ENCODE data around the gene SUGCT.

Gene SUGCT

DNA sequence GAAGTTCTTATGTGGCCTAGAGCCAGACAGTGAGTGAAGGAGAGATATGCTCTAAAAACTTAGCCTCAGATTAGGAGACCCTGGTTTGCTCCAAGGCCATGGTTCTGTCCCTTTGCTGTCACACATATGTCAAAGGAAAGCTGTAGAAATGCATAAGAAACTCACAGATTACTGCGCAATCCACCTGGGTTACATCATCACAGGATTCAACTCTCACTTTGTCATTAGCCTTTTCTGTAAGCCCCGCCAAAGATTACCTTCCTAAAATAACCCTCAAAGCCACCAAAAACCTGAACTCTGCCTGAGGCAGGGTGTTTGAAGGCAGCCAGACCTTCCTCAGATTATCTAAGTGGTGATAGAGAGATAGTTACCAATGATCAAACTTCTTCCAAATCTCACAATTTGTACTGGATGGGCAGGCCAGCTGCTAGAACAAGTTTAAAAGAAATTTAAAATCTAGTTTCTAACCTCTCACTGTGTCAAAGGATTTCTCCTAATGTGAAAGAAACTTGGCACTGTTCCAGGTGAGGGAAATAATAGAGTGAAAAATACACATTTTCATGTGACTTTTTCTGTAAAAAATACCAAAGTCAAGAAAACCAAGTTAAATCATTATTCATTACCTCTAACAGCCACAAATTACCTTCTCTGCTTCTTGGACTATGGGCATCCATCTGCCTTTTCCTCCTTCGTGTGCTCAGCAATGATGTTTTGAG, 567.2 kb downstream of the SUGCT start:
- no peak for DNase-seq

GRCh38 chr7:40704172-40704571, 569.4 kb downstream of the SUGCT start:
- DNase-seq = no peak

GRCh38 chr7:40706829-40707228, 572.0 kb downstream of the SUGCT start:
- DNase-seq = no peak

GRCh38 chr7:40709062-40709964, 574.5 kb downstream of the SUGCT start:
- no peak for DNase-seq

DNA sequence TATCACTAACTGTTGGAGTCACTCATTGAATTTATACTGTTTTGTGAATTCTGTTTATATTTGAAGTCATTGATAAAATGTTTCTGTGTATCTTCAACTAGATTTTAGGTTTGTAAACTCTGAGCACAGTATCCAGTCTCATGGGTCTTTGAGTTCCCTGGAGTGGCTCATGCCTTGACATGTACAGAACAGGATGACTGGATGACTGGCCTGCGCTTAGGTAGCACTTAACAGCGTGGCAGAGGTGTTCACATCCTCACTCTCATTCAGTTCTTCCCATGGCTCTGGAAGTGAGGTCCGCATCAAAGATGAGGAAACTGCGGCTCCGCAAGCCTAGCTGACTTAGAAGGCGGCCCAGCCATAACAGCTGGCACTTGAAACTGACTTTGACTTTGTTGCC, 576.9 kb downstream of the SUGCT start:
- no peak for DNase-seq

DNA sequence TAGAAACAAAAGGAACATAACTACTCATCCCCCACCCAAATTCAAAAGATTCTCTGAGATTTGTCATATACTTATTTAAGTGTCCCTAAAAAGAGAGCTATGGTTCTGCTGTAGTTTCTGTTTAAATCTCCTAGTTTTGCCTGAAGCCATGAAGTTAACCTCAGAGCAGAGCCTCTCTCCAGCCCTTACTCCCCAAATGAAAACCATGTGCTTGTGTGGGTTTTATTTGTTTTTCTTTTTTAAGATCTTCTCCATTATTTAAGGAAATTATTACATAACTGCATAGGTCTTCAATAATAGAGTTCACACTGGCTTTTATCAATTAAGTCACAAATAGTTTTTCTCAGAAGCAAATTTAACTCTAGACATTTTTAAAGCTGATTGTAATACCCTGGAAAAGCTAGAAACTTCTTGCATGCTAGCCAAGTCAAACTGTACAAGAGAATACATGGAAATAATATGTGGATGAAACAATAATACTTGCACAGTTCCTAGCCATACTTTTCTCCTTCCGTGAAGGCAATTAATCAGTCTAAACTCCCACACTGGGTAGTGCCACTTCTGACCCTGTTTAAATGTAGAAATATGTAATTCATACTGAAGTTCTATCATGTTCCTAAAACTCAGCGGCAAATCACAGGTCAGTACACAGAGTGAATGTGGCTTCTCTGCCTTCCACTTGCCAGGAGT, 579.7 kb downstream of the SUGCT start:
- no peak for DNase-seq

GRCh38 chr7:40715053-40715430, 580.2 kb downstream of the SUGCT start:
- no peak for DNase-seq

GRCh38 chr7:40716052-40716451, 581.2 kb downstream of the SUGCT start:
- no peak for DNase-seq

GRCh38 chr7:40717242-40717641, 582.4 kb downstream of the SUGCT start:
- peak; percentile 8 for DNase-seq

DNA sequence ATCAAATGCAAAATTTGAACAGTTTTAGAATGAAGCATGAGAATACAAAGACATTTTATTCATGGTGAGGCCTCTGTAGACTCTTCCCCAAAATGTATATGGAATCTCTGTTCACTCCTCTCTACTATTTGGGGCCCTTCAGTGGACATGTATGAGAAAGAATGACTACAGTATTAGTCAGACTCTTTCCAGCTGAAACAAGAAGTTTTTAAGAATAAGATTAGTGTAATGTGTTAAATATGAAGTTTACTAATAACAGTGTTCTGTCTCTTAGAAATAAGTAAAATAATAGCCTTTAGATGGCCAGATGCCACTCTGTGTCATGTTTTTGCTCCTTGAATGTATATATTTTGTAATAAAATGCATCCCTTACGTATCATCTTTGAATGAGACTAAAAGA, 585.6 kb downstream of the SUGCT start:
- DNase-seq = no peak

GRCh38 chr7:40721342-40721949, 586.6 kb downstream of the SUGCT start:
- no peak for DNase-seq

- DNase-seq = no peak
These were observed 587.4 kb downstream of the SUGCT start for GRCh38 chr7:40722242-40722641.

DNA sequence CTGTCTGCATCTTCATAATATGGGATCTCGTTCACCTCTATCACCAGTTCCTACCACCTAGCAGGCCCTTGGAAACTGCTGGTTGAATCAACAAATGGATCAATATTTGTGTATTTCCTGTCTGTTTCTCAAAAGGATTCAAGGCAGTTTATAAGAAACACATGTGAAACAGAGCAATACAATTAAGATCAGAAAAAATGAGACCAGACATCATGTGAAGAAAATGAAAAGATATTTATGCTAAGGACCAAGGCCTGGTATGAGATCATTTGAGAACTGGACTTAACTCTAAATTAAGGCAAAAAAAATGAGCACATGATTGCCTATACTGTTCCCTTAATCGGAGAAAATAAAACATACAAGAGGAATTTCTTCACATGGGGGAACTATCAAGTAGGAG, 589.0 kb downstream of the SUGCT start:
- DNase-seq = no peak

GRCh38 chr7:40726559-40726958, 591.8 kb downstream of the SUGCT start:
- DNase-seq = no peak

- no peak for DNase-seq
These were observed 598.3 kb downstream of the SUGCT start for GRCh38 chr7:40733114-40733513.

- DNase-seq = no peak
These were observed 598.8 kb downstream of the SUGCT start for GRCh38 chr7:40733578-40733977.

- no peak for DNase-seq
These were observed 604.5 kb downstream of the SUGCT start for GRCh38 chr7:40739257-40739656.

GRCh38 chr7:40742270-40742669, 607.5 kb downstream of the SUGCT start:
- DNase-seq = no peak

- no peak for DNase-seq
These were observed 612.2 kb downstream of the SUGCT start for GRCh38 chr7:40746841-40747556.

DNA sequence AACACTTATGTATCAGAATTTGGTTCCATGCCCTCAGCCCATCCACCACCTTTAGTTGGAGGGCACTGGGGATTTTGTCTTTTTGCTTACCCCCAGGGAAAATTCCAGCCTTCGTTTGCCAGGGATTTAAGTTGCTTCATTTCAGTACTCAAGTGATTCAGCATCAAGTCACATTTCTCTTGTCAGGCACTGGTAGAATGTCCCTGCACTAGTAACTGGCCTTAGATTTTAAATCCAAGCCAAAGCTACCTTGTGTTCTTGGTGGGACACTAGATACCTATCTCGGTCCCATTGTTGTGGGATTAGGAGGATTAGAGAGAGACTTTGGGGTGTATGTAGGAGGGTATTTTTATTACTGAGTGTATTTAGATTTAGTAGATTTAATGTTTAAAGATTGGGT, 613.1 kb downstream of the SUGCT start:
- no peak for DNase-seq

- no peak for DNase-seq
These were observed 615.1 kb downstream of the SUGCT start for GRCh38 chr7:40749877-40750276.

- no peak for DNase-seq
These were observed 618.6 kb downstream of the SUGCT start for GRCh38 chr7:40753455-40753854.

- DNase-seq = no peak
These were observed 620.6 kb downstream of the SUGCT start for GRCh38 chr7:40755438-40755837.
